RWPE2 (cell line): ENCODE results near the gene DENND5A.
A peak's percentile ranks its signal among the peaks of the same experiment; 100 is the strongest.

Experiments used
- ATAC-seq: fragments of 200-7000 bp; cut with Tn5 transposase; 3 replicates; pipeline ENCODE4 v1.9.1; 2021; ENCODE audit warnings: low read depth
- DNase-seq: peaks from one replicate; pipeline ENCODE4 v3.0.0-alpha.2; 2020; ENCODE audit warnings: low spot score
- H3K27ac ChIP-seq: fragments of 450-650 bp; 2 replicates; pipeline ENCODE4 v1.5.1; 2017; ENCODE audit warnings: mild to moderate bottlenecking; ENCODE audit not compliant: poor library complexity, severe bottlenecking
- H3K27me3 ChIP-seq: fragments of 250-450 bp; sonication (Bioruptor Pico); 2 replicates; pipeline ENCODE4 v1.5.1; 2021; ENCODE audit warnings: mild to moderate bottlenecking, moderate library complexity; ENCODE audit not compliant: insufficient read depth, poor library complexity, severe bottlenecking
- H3K36me3 ChIP-seq: fragments of 250-450 bp; sonication (Bioruptor Pico); 2 replicates; pipeline ENCODE4 v1.5.1; 2020; ENCODE audit warnings: low read depth, mild to moderate bottlenecking, moderate library complexity
- H3K4me1 ChIP-seq: fragments of 250-450 bp; sonication (Bioruptor Pico); 2 replicates; pipeline ENCODE4 v1.5.1; 2021; ENCODE audit warnings: mild to moderate bottlenecking, moderate library complexity; ENCODE audit not compliant: insufficient read depth, poor library complexity, severe bottlenecking
- H3K4me3 ChIP-seq: fragments of 250-450 bp; sonication (Bioruptor Pico); 2 replicates; pipeline ENCODE4 v1.5.1; 2021; ENCODE audit warnings: mild to moderate bottlenecking, moderate library complexity; ENCODE audit not compliant: severe bottlenecking
- H3K9me3 ChIP-seq: fragments of 250-450 bp; sonication (Bioruptor Pico); 2 replicates; pipeline ENCODE4 v1.5.1; 2021; ENCODE audit warnings: mild to moderate bottlenecking, moderate library complexity; ENCODE audit not compliant: severe bottlenecking
- CTCF ChIP-seq: fragments of 450-650 bp; IDR thresholded peaks from one replicate; pipeline ENCODE4 v1.5.1; 2017; ENCODE audit warnings: mild to moderate bottlenecking, moderate library complexity; ENCODE audit not compliant: poor library complexity, severe bottlenecking

DENND5A gene

GRCh38 chr11:9148727-9149126, 116.4 kb downstream of the DENND5A start:
- no peak for ATAC-seq
- no peak for TF ChIP-seq CTCF
- Histone ChIP-seq H3K9me3 (no peaks in the 10 kb centered on the region), H3K36me3 (peaks cover 40% of the 10 kb centered on the region), H3K27ac (no peak overlapping the region), H3K27me3 (no peaks in the 10 kb centered on the region), H3K4me1 (peaks cover 7% of the 10 kb centered on the region), H3K4me3 (no peak overlapping the region)
- DNase-seq, result no peak

GRCh38 chr11:9148035-9148434, 117.1 kb downstream of the DENND5A start:
- ATAC-seq (no peak), DNase-seq (no peak)
- Histone ChIP-seq H3K4me3 (no peak overlapping the region), H3K27me3 (no peaks in the 10 kb centered on the region), H3K4me1 (peaks cover 7% of the 10 kb centered on the region), H3K9me3 (no peaks in the 10 kb centered on the region), H3K36me3 (peaks cover 45% of the 10 kb centered on the region), H3K27ac (no peak overlapping the region)
- no peak for TF ChIP-seq CTCF

- Histone ChIP-seq H3K4me1 (peaks cover 7% of the 10 kb centered on the region), H3K27me3 (no peaks in the 10 kb centered on the region), H3K36me3 (peaks cover 48% of the 10 kb centered on the region), H3K4me3 (no peak overlapping the region), H3K27ac (no peak overlapping the region), H3K9me3 (no peaks in the 10 kb centered on the region)
- DNase-seq (no peak), ATAC-seq (no peak)
- TF ChIP-seq CTCF, result no peak
These were observed 118.7 kb downstream of the DENND5A start for GRCh38 chr11:9146477-9146876.

GRCh38 chr11:9145283-9145682, 119.9 kb downstream of the DENND5A start:
- Histone ChIP-seq H3K27ac (peak overlapping the region; percentile 6), H3K36me3 (peaks cover 53% of the 10 kb centered on the region), H3K27me3 (no peaks in the 10 kb centered on the region), H3K4me3 (no peak overlapping the region), H3K9me3 (no peaks in the 10 kb centered on the region), H3K4me1 (peaks cover 7% of the 10 kb centered on the region)
- ATAC-seq, result peak; percentile 50
- TF ChIP-seq CTCF, result no peak
- DNase-seq, result no peak

GRCh38 chr11:9144828-9145227, 120.3 kb downstream of the DENND5A start:
- Histone ChIP-seq H3K36me3 (peaks cover 53% of the 10 kb centered on the region), H3K4me3 (no peak overlapping the region), H3K9me3 (no peaks in the 10 kb centered on the region), H3K27me3 (no peaks in the 10 kb centered on the region), H3K4me1 (peaks cover 9% of the 10 kb centered on the region), H3K27ac (peak overlapping the region; percentile 6)
- DNase-seq (no peak), ATAC-seq (peak; percentile 79)
- TF ChIP-seq CTCF, result no peak
